GM18519 (cell line): ENCODE results near the gene CDK5R2.

ENCODE experiments used
- ATAC-seq: cut with Tn5 transposase; IDR thresholded peaks from one replicate; pipeline ENCODE4 v1.9.1; 2021; ENCODE audit warnings: mild to moderate bottlenecking, moderate library complexity; ENCODE audit not compliant: unreplicated experiment, low FRiP score

CDK5R2 gene

DNA sequence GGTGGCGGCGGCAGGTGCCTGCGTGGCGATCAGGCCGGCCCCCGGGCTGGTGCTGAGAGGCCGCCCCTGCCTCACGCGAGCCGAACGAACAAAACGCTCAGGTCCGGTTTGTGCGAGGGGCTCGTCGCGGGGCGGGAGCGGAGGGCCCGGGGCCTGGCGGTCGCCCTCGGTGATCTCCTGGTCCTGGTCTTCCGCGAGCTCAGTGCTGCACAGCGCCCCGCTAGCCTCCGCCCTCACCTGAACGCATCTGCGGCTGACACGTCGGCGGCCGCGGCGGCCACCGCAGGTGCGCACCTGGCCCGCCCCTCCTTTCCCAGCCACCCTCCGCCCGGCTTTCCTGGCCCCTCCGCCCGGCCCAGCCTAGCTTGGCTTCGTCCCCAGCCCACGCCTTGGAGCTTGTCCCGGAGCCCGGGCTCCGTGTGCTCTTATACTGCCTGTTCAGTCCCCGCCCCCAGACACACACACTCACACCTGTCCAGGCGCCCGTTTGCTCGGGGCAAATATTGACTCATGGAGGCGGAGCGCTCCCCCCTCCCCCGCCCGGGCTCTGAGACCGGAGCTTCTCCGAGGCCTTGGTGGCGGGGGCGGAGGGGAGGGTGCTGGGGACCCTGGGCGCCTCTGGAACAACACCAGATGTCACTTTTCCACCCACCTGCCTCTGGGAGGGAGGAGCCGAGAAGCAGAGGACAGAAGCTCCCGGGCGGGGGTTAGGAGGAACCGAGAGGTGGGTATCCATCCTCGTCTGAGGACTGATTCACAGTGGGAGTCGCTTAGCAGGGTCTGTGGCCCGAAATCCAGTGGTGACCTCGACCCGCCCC is 42.3 kb downstream of the CDK5R2 start:
- no peak for ATAC-seq

DNA sequence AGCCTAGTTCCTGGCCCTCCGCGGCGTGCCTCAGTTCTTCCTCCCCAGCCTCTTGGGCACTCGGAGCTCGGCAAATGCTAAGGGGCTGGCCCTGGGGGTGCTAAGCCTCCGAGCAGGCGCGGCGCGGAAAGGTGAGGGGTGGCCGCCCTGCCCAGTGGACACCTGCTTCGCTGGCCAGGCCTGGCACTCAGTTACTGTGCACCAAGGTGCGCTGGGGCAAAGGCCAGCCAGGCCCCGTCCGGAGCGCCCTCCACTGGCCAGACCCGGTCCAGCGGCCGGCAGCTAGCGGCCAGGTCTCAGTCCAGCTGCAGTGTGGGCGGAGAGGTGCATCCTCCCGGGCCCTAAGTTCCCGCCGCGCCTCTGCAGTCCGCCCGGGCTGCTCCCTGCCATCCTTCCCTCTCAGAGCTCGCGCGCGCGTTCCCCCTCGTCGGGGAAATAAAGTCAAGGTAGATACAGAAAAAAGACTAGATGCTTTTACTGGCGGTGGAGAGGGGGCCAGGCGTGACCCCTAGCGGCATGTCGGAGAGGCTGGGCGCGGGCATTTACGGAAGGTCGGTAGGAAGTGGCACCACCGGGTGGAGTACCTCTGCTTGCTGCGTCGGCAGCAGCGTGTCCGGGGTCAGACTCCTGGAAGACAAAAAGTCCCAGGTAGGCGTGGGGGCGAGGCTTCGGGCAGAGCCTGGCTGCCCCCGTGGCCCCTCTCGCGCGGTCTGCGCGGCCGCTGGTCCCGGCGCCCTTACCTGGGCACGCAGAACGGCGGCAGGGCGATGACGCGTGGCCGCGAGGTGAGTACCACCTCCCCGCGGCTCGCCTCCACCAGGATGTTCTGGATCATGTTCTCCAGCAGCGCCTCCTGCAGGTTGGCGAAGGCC is 43.2 kb downstream of the CDK5R2 start:
- no peak for ATAC-seq

DNA sequence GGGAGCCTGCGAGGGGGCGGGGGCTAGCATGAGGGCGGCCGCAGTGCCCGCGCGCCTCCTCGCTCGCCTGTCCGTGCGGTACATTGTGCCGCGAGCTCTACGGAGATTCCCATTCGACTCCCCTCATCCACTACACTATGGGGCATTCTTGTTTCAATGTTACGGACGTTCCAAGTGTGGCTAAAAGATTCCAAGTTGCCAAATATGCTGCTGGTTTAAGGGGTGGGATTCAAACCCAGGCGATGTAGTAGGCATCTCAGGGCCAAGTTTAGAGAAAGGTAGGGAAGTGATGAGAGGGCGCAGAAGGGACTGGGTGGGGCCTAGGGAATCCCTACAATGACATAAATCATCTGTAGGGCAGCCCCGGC is 43.8 kb downstream of the CDK5R2 start:
- no peak for ATAC-seq

DNA sequence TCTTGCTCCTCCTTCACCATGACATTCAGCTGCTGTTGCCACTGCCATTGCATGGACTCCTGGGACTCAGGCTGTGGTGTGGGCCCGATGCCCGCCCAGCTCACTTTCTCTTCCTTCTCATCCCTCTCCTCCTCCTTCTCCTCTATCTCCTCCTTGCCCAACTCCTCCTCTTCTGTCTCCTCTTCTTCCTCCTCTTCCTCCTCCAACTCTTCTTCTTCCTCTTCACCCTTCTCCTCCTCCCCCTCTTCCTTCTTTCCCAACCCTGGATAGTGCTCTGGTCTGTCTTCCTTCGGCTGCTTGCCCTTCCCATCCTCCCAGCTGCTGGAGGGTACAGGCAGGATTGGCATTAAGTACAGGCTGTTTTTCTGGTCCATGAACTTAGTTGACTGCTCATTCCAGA is 44.5 kb downstream of the CDK5R2 start:
- ATAC-seq, result no peak

DNA sequence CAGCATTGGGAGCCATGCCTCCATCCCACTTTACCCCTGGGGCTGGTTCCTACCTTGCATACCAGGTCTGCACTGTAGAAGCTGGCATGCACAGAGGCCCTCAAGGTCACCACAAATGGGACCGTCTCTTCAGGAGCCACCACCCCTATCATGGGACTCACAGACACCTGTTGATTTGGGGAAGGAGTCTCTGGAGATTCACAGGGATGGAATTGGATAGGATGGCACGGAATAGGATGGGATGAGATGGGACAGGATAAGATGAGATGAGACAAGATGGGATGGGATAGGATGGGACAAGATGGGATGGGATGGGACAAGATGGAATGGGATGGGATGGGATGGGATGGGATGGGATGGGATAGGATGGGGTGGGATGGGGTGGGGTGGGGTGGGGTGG is 49.8 kb downstream of the CDK5R2 start:
- no peak for ATAC-seq

DNA sequence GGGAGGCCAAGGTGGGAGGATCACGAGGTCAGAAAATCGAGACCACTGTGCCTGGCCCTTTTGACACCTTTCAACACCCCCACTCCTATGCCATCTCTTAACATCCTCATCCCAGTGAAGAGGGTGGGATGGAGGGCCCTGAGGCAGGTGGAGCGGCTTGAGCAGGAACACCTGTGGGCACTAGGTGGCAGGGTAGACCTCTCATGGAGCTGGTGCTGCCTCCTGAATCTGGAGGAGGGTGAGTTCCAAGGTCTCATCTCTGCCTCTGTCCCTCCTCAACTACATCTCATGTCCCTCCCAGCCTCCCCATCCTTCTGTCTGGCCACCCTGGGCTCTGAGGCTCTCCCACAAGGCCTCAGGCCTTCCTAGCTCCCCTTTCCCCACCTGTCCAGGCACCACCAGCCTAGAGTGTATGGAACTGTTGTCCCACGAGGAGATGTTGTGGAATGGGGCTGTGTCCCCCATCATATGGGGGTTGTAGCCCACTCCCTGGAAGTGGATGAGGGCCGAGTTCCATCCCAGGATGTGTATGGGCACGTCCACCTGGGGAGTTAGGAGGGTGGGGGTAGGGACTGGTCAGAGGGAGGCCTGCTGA is 50.8 kb downstream of the CDK5R2 start:
- ATAC-seq, result no peak

DNA sequence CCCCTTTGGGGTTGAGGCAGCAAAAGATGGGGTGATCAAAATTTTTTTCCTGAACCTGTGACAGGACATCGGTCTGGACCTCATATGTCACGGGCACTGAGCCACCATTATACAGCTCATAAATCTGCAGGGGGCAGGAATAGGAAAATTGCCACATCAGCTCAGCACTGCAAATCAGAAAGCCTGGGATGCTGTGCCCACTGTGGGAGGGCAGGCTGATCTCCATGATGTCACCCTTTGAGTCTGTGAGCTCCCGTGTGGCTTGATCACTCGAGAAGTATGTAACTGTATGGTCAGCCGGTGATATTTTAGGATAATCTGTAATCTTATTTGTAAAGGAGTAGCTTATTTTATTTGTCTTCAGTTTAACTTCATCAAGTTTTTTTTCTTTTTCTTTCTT is 51.4 kb downstream of the CDK5R2 start:
- ATAC-seq, result no peak
